IPS-NIHi11 (cell line): ENCODE data around the gene MEDAG.
"Not testable (repeated sequence)": the region's sequence is repeated elsewhere in the genome, so short reads cannot be mapped to it uniquely, and the experiment has no call there.

Experiments
- DNase-seq: peaks from one replicate; pipeline ENCODE4 v3.0.0; 2012; ENCODE audit warnings: mixed read lengths, low spot score

Gene MEDAG

DNA sequence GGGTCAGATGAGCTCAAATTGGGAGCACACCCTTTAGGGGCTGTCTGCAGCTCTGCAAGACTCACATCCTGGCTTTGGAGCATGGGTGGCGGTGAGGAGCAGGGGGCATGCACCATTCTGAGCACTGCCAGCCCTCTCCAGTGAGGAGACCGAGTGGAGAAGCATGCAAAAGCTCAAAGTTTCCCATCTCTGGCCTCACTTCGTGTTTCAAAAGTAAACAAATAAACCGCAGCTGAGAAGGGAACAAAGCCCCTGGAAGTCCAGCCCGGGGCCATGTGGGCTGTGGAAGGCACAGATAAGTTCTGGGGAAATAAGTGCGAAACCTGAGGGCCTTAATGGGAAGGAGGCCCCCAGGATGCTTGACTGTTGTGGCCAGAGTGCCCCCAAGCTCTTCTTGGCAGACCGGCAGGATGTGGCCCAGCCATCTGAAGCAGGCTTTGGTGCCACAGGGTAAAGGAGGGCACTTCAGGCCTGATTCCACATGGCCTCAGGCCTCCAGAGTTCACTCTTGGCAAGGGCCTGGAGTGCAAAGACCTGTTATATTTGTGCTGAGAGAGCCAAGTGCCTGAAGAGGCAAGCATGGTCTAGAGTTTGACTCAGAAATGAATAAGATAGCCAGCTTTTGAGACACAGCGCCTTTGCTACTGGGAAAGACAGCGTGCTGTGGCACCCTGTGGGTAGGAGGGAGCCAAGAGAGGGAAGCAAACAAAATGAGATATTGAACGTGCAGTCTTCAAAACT, 1.2 kb downstream of the MEDAG start:
- no peak for DNase-seq

DNA sequence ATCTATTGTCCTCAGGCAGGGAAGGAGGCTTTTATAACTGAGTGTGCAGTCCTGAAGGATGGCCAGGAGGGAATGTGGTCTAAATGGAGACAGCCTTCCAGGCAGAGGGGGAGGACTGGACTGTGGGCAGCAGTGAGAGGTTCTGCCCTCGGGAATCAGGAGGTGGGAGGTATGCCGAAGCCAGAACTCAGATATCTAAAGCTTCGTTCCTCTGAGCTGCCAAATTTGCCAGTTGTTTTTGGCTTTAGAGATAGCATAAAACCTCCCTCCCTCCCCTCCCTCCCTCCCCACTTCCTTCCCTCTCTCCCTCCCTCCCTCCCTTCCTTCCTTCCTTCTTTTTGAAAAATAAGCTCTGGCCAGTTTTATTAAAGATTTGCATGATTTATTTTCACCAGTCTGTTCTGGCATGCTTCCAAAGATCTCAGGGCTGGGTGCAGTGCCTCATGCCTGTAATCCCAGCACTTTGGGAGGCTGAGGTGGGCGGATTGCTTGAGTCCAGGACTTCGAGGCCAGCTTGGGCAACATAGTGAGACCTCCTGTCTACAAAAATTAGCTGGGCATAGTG, 2.4 kb downstream of the MEDAG start:
- DNase-seq = no peak

DNA sequence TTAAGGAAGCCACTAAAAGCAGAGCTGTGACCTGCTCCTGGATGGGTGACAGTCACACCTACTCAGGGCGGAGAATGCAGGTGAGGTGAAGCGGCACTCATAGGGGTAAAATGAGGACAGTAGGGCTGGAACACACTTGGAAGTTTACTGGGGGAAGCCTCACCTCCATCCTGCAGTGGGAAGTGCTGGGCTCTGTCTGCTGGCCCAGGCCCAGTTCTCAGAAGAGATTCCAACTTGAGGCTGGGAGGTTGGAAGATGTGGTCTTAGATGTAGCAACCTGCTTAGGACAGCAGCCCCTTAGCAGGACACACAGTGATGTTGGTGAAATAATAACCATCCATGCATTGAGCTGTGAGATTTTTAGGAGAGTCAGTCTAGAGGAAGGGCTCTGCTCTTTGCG, 4.6 kb downstream of the MEDAG start:
- no peak for DNase-seq

DNA sequence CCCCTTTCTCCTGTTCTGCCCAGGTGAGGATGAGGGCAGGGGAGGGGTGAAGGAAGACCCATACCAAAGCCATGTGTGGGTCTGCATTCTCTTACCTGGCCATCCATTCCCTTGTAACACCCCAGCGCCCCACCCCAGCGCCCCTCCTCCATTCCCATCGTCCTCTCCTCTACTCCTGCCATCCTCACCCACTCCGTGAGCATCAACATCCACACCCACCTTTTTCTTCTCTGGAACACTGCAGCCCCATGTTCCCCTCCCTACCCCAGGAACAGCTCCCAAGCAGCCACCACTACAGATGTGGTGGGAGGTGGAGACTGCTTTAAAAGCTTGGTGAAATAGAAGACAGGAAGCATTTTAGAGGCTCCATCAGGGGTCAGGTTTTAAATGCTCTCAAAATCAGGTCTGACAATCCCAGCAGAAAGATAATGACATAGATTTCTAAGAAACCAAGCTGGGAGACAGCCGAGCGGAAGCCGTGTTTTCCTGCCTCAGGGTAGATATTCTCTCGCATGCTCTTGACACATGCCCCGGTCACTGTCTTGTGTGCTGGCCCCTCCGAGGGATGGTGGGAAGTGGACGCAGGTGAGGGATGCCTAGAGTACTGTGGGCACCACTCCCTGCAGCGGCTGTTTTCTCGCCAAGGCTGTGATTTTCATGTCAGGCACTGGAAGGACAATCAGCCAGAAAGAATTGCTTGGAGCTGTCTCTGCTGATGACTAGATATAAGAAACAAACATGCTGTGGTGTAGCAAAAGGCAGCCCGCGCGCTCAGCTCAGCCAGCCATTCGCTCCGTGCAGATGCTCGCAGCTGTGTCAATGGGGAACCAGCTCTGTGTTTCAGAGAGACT, 9.8 kb downstream of the MEDAG start:
- DNase-seq = no peak

DNA sequence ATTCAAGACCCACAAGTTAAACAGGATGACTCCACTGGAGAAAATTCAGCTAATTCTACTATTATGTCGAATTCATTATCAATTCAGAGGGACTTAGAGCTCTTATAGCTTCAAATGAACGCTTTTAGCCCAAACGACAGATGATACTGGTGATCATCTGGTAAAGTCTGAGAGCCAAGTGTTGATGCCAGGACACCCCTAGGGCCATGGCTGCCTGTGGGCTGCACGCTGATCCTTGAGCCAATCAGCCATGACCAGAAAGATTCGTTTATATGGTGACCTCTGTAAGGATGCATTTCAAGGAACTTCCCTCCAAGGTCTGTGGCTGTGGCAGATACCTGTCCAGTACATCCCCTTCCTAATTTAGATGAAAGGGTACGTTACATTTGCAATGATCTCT, 10.9 kb downstream of the MEDAG start:
- no peak for DNase-seq

DNA sequence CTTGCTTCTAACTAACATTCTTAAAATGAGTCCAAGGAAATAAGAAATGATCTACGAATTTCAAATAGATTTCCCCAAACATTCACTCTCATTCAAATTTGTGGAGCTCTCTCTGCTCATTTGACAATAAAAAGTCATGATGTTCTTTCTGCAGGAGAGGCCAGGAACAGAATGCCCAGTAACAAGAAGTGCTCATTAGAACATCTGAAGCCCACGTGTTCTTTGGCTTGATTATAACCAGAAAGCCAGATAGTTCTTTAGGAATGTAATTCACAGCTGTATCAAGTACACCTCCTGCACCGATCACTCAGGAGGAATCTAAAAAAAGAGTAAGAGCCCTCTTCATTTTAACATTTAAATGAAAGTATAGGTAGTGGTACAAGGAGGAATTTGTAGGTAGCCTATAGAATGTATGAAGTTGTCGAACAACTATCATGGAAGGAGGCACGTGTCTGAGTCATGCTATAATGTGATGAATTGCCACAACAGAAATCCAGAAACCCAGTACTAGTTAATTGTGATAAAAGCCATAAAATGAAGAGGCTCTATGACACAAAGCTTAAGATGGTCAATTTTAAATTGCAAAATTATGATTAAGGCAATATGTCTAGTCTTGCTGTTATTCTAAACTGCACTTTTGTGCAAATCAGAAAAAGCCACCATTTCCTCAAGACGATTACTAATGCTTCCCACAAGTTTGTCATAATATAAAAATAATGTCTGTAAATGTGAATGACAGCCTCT, 12.8 kb downstream of the MEDAG start:
- no peak for DNase-seq

DNA sequence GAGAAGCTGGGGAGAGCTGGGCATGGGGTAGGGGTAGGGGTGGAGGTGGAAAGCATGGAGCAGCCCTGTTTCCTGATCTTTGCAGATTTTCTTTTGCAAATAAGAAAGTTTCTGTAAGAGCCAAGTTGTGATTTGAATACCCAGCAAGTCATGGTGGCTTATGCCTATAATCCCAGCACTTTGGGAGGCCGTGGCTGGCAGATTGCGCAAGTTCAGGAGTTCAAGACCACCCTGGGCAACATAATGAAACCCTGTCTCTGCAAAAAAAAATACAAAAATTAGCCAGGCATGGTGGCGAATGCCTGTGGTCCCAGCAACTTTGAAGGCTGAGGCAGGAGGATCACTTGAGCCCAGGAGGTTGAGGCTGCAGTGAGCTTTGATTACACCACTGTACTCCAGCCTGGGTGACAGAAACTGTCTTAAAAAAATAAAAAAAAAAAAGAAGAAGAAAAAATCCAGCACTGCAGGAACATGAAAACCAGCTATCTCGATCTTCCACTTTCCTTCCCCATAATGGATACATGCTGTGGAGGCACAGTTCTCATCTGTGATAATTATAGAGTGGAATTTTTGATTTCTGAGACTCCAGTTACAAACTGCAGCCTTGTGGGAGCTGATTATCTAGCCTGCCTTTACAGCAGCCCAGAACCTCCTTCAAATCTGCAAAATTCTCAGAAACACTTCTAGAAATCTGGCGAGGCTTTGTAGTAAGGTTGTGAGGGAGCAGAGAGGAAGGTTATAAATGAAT, 14.3 kb downstream of the MEDAG start:
- DNase-seq = no peak

DNA sequence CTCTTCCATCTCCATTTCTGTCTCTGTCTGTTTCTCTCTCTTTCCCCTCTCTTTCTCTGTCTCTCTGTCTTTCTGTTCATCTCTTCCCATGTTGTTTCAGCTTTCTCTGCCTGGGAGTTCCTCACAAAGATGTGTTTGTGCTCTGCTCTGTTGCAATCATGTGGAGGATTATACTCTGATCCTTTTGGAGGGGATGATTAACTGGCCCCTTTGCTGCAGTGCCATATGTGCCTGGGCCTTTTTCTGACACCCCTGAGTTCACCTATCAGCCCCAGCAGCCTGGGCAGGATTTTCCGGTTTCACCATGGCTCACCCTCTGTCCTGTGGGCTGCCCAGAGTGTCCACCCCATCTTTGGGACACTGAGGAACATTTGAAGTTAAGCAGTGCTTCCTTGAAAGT, 17.3 kb downstream of the MEDAG start:
- no peak for DNase-seq

DNA sequence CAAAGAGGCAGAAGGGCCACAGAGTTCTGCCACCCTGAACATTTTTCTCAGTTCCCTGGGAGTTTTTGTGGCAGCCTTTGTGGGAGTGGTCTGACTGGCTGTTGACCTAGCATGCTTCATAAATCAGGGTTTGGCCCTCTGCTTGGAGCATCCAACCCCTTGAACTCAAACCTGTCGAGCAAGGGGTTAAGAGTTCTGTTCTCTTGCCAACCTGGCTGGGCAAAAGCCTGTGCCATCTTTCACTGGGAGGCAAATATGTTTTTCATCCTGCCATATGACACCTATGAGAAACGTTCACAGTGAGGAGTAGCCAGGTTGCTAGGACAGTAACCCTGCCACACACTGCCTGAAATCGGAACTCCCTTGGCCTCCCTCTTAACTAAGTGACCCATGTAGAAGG, 18.6 kb downstream of the MEDAG start:
- DNase-seq = no peak

DNA sequence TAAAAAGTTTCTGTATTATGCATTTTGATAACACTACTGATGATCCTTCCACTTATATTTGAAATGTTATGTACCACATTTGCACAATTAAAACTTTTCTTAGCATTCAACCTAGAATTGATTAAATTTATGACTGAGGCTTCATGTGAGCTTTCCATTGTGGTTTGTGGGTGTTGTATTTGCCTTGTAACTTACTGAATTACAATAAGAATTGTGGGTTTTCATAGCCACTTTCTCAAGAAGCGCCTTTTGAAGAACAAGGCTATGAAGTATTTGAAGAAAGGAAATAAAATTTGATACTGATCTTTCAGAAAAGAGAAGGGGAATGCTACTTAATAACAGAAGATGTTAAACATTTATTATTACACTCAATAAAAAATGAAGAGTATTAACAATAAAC, 19.4 kb downstream of the MEDAG start:
- no peak for DNase-seq

DNA sequence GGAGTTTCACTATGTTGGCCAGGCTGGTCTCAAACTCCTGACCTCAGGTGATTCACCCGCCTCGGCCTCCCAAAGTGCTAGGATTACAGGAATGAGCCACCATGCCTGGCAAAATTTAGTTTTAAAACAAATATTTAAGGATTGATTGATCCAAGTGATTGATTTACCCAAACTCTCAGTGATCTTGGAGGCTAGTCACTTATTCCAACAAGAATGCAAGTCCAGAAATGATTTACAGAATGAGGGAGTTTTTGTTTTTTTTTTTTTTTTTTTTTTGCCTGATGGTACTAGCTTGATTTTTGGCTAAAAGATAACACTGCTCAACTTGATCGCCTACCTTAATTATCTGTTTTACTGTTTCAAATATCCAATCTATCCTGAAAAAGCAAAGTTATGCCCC, 20.7 kb downstream of the MEDAG start:
- DNase-seq = no peak

DNA sequence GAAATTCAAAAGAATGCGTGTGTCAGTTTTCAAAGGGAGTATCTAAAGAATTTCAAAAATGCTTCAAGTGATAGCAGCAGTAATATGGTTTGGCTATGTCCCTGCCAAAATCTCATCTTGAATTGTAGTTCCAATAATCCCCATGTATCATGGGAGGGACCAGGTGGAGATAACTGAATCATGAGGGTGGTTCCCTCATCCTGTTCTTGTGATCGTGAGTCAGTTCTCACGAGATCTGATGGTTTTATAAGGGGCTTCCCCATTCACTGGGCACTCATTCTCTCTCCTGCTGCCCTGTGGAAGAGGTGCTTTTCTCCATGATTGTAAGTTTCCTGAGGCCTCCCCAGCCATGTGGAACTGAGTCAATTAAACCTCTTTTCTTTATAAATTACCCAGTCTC, 21.1 kb downstream of the MEDAG start:
- not testable (repeated sequence) for DNase-seq

DNA sequence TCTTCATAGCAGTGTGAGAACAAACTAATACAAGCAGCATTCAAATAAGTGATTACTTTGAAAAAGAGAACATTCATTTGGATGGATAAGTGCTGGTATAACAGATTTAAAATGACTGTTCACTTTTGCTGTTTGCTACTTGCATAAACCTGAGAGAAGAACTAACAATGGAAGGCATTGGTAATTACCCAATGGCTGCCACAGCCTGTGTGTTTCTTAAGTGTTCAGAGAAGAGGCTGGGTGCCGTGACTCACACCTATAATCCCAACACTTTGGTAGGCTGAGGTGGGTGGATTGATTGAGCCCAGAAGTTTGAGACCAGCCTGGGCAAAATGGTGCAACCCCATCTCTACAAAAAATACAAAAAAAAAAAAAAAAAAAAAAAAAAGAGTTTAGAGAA, 21.5 kb downstream of the MEDAG start:
- DNase-seq = no peak

DNA sequence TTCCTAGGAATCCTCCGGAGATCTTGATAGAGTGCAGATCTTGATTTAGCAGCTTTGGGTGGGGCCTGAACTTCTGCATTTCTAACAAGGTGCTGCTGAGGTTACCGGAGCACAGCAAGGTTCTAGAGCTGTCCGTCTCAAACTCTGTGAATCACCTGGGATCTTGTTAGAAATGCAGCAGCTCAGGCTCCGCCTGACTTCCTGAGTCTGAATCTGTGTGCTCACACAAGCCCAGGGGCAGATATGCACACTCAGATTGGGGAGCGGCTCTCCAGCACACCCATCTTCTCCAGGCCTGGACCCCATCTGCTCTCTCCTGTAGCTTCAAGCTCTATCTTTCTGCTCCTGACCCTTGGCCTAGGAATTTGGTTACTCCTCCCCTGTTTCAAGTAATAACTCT, 22.9 kb downstream of the MEDAG start:
- DNase-seq = no peak

DNA sequence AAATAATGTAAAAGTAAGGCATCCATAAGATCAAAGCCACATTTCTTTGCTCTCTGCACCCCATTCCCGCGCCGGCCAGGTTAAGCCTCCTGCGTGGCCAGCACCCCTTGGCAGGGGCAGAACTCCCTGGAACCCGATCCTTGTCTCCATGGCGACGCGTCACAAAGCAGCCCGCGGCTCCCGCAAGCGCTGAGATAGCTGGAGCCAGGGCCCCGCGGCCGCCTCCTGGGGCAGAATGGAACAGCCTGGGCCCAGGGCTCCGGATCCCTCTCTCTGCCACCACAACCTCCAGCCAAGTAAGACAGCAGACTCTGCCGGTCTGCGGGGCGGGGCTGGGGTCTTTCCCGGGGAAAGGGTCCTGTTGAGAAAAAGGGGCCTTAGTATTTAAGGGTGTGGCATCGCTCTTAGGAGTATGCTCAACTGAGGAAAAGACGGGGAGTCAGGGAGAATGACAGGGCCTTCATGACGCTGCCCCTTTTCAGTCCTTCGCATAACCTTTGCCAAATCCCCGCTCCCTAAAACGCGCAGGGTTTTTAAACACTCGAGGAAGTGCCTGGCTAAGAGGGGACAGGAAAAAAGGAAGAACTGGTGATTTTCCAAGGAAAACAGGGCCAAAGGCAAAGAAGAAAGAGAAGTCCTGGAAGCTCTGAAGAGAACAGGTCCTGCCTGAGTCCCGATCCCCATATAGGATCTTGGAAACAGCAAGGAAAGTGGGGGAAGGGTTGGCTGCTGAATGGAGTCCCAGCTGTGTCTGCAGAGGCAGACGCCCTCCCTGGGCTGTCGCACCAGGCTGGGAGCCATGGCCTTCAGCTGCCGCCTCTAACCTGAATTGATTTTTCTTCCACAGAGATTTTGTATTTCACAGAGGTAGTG, 26.6 kb downstream of the MEDAG start, which contains the start of gene TEX26:
TEX26 (plus strand) TSS at position 176 of the 873 bp plus-strand sequence; CDS start at position 236, 60 bp downstream.
- peak; percentile 87 for DNase-seq

DNA sequence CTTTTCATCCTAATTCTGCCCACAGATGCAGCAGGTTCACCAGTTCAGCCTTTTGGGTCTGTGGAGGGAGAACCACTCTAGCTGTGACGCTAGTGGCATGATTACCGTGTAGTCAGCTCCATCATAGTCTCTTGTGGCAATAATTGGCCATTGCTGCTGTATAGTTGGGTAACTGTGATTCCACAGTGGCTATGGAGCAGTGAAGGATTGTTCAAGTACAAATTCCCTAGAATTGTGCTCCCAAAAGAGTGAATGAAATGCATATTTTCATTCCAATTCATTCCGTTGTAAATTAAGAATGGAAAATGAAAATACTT, 27.2 kb downstream of the MEDAG start:
- no peak for DNase-seq

DNA sequence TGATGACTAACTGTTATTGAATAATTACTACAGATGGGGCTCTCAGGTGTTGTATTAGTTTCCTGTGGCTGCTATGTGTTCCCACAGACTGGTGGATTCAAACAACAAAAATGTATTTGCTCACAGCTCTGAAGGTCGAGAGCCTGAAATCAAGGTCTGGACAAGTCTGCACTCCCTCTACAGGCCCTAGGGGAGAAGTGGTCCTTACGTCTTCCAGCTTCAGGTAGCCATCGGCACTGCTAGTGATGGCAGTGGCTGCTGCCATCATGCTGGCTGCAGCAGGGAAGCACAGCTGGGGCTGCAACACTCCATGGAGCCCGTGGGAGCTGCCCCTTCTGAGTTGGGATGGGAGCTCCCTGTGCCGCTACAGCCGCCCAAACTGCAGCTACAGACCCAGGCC, 28.3 kb downstream of the MEDAG start:
- DNase-seq = peak; percentile 40

DNA sequence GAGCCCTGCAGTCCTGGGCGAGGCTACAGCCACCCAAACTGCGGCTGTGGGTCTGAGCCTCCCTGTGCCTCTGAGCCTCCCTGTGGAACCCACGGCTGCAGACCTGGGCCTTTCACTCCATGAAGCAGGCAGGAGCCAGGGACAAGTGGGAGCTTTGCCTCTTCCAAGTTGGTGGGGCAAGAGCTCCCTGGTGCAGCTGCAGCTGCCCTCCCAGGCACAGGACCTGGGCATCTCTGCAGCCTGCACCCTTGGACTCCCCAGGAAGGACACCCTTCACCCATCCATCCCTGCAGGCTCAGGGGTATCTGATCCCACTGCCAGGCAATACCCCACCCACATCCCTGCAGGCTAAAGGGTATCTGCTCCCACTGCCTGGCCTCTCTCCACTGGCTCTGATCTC, 28.7 kb downstream of the MEDAG start:
- DNase-seq = no peak

DNA sequence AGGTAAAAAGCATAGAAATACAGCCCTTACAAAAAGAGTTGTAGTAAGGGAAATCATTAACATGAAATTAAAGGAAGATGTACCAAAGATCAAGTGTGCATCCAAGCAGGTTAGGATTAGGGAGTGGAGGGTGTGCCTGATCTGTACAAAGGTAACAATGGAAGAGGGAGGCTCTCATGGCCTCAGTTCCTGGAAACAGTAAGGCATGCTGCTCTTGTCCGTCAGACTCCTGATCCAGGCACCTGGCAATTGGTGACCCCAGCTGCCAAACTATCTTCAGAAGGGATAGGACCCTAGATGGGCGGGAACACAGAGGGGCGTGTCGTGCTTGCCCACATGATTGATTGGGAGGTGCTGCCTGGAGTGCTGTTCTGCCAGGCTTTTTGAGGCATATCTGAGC, 30.9 kb downstream of the MEDAG start:
- no peak for DNase-seq

DNA sequence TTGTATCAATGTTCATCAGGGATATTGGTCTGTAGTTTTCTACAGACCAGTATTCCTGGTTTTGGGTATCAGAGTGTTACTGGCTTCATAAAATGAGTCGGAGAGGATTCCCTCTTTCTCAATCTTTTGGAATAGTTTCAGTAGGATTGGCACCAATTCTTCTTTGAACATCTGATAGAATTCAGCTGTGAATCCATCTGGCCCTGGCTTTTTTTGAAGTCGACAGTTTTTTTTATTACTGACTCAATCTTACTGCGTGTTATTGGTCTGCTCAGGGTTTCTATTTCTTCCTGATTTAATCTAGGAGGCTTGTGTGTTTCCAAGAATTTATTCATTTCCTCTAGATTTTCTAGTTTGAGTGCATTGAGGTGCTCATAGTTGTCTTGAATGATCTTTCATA, 37.8 kb downstream of the MEDAG start:
- DNase-seq = no peak
